RWPE2 (cell line): Measurements from ENCODE around the gene PNMT.

ENCODE experiments used
- ATAC-seq: fragments of 200-7000 bp; cut with Tn5 transposase; 3 replicates; pipeline ENCODE4 v1.9.1; 2021; ENCODE audit warnings: low read depth
- DNase-seq: peaks from one replicate; pipeline ENCODE4 v3.0.0-alpha.2; 2020; ENCODE audit warnings: low spot score
- H3K27ac ChIP-seq: fragments of 450-650 bp; 2 replicates; pipeline ENCODE4 v1.5.1; 2017; ENCODE audit warnings: mild to moderate bottlenecking; ENCODE audit not compliant: poor library complexity, severe bottlenecking
- H3K27me3 ChIP-seq: fragments of 250-450 bp; sonication (Bioruptor Pico); 2 replicates; pipeline ENCODE4 v1.5.1; 2021; ENCODE audit warnings: mild to moderate bottlenecking, moderate library complexity; ENCODE audit not compliant: insufficient read depth, poor library complexity, severe bottlenecking
- H3K36me3 ChIP-seq: fragments of 250-450 bp; sonication (Bioruptor Pico); 2 replicates; pipeline ENCODE4 v1.5.1; 2020; ENCODE audit warnings: low read depth, mild to moderate bottlenecking, moderate library complexity
- H3K4me1 ChIP-seq: fragments of 250-450 bp; sonication (Bioruptor Pico); 2 replicates; pipeline ENCODE4 v1.5.1; 2021; ENCODE audit warnings: mild to moderate bottlenecking, moderate library complexity; ENCODE audit not compliant: insufficient read depth, poor library complexity, severe bottlenecking
- H3K4me3 ChIP-seq: fragments of 250-450 bp; sonication (Bioruptor Pico); 2 replicates; pipeline ENCODE4 v1.5.1; 2021; ENCODE audit warnings: mild to moderate bottlenecking, moderate library complexity; ENCODE audit not compliant: severe bottlenecking
- H3K9me3 ChIP-seq: fragments of 250-450 bp; sonication (Bioruptor Pico); 2 replicates; pipeline ENCODE4 v1.5.1; 2021; ENCODE audit warnings: mild to moderate bottlenecking, moderate library complexity; ENCODE audit not compliant: severe bottlenecking
- TF ChIP-seq, protein P1 (sequence below): fragments of 450-650 bp; IDR thresholded peaks from one replicate; pipeline ENCODE4 v1.5.1; 2017; ENCODE audit warnings: mild to moderate bottlenecking, moderate library complexity; ENCODE audit not compliant: poor library complexity, severe bottlenecking

Gene PNMT

DNA sequence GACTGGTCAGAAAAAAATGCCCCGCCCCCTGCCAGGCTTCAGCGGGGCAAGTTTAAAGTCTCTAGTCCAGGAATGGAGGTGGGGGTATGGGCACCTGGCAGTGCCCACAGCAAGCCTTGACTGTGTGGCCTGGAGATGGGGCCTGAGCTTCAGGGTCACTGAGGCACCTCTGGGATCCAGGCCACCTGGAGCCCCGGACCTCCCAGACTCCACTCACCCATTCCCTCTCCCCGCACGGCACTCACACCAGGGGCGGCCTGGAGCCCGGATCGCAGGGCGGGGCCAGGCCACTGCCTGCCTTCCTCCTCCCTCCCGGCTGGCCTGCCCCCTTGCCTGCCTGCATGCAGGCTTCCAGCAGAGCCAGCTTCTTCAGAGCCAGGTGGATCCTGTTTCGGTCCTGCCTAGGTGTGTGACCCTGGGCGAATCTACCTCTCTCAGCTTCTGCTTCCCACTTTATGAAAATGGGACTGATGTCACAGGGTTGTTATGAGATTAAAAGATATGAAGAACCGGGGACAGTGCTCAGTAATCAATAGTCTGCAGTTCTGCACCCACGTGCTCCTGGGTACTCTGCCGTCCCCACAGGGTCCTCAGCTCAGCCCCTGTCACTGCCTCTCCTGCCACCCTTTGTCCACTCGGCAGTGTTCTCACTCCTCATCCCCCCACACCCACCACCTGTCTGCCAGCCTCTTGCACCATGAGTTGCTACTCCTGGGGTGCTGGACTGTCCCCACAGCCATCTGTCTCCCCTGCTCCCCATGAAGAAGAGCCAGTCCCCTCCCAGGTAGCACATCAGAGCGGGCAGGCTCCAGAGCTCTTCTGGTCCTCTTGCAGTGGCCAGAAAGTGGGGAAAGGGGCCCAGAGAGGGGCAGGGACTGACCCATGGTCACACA, 4.3 kb upstream of the PNMT start:
- H3K4me1 ChIP-seq, result no peaks in the 10 kb centered on the region
- TF ChIP-seq, protein P1, sequence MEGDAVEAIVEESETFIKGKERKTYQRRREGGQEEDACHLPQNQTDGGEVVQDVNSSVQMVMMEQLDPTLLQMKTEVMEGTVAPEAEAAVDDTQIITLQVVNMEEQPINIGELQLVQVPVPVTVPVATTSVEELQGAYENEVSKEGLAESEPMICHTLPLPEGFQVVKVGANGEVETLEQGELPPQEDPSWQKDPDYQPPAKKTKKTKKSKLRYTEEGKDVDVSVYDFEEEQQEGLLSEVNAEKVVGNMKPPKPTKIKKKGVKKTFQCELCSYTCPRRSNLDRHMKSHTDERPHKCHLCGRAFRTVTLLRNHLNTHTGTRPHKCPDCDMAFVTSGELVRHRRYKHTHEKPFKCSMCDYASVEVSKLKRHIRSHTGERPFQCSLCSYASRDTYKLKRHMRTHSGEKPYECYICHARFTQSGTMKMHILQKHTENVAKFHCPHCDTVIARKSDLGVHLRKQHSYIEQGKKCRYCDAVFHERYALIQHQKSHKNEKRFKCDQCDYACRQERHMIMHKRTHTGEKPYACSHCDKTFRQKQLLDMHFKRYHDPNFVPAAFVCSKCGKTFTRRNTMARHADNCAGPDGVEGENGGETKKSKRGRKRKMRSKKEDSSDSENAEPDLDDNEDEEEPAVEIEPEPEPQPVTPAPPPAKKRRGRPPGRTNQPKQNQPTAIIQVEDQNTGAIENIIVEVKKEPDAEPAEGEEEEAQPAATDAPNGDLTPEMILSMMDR, result no peak
- no peak overlapping the region for H3K27ac ChIP-seq
- peaks cover 4% of the 10 kb centered on the region for H3K27me3 ChIP-seq
- DNase-seq (no peak), ATAC-seq (peak; percentile 43)
- no peak overlapping the region for H3K4me3 ChIP-seq
- H3K36me3 ChIP-seq, result no peaks in the 10 kb centered on the region; the same call in 1 of the 2 replicates
- no peaks in the 10 kb centered on the region for H3K9me3 ChIP-seq

DNA sequence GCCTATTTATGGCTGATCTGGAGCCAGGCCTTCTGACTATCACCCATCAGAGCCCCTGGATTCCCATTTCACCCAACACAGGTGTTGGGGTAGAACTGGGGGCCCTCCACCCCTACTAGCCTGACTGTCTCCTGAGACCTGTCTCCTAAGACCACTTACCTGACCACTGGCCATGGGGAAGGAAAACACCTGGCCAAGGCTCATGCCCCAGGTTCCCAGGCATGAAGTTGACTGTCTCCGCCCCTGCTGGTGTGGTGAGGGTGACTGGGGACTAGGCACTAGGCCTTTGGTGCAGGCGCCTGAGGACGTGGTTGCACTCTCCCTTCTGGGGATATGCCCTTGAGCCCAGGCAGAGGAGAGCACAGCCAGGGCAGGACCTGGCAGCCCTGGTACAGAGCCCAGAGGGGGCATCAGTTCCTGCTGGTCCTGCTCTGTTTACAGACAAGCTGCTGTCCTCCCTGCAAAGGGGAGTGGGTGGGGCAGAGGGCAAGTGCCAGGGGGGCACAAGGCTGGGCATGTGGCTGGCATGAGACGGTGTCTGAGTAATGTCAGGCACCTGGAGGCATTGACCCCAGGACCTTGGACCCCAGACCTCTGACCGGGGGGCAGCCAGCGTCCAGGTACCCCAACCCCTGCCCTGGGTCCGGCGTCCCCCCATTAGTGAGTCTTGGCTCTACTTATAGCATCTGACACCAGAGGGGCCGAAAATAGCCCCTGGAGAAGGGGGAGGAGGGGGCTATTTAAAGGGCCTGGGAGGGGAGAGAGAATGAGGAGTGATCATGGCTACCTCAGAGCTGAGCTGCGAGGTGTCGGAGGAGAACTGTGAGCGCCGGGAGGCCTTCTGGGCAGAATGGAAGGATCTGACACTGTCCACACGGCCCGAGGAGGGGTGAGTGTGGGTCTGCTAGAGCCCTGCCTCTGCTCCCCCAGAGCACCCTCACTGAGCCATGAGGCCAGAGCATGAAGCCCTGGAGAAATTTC, 3.4 kb upstream of the PNMT start, which contains the start of gene TCAP:
TCAP (plus strand) TSS at position 769 of the 981 bp plus-strand sequence; CDS start at position 780, 11 bp downstream.
- ATAC-seq (no peak), DNase-seq (no peak)
- H3K4me3 ChIP-seq, result no peak within 1 kb of the TSS
- H3K27ac ChIP-seq, result no peak within 1 kb of the TSS
- H3K36me3 ChIP-seq, result no peaks in the 10 kb centered on the region; the same call in 1 of the 2 replicates
- no peaks in the 10 kb centered on the region for H3K4me1 ChIP-seq
- TF ChIP-seq, protein P1, result no peak
- H3K27me3 ChIP-seq, result peaks cover 4% of the 10 kb centered on the region
- H3K9me3 ChIP-seq, result no peaks in the 10 kb centered on the region

DNA sequence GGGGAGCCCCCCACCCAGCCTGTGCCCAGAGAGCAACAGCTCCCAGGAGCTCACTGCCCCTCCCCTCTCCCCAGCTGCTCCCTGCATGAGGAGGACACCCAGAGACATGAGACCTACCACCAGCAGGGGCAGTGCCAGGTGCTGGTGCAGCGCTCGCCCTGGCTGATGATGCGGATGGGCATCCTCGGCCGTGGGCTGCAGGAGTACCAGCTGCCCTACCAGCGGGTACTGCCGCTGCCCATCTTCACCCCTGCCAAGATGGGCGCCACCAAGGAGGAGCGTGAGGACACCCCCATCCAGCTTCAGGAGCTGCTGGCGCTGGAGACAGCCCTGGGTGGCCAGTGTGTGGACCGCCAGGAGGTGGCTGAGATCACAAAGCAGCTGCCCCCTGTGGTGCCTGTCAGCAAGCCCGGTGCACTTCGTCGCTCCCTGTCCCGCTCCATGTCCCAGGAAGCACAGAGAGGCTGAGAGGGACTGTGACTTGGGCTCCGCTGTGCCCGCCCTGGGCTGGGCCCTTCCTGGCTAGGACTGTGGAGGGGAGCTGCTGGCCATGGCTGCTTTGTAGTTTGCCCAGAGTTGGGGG, 2.5 kb upstream of the PNMT start:
- DNase-seq, result no peak
- TF ChIP-seq, protein P1, result no peak
- peak; percentile 53 for ATAC-seq

GRCh38 chr17:39666231-39666600, 2.0 kb upstream of the PNMT start:
- DNase-seq (no peak), ATAC-seq (no peak)
- H3K9me3 ChIP-seq, result no peaks in the 10 kb centered on the region
- H3K4me3 ChIP-seq, result no peak overlapping the region
- no peaks in the 10 kb centered on the region for H3K4me1 ChIP-seq
- no peak overlapping the region for H3K27ac ChIP-seq
- TF ChIP-seq, protein P1, result no peak
- H3K27me3 ChIP-seq, result peaks cover 4% of the 10 kb centered on the region
- H3K36me3 ChIP-seq, result no peaks in the 10 kb centered on the region

More for the DNA sequence above, 2.5 kb upstream of the PNMT start:
- H3K36me3 ChIP-seq, result no peaks in the 10 kb centered on the region; the same call in 1 of the 2 replicates
- H3K4me3 ChIP-seq, result no peak overlapping the region
- H3K27ac ChIP-seq, result no peak overlapping the region
- H3K27me3 ChIP-seq, result peaks cover 4% of the 10 kb centered on the region
- no peaks in the 10 kb centered on the region for H3K4me1 ChIP-seq
- H3K9me3 ChIP-seq, result no peaks in the 10 kb centered on the region
